B cell (primary cell): ENCODE data around the gene GIMAP1.

ENCODE experiments used
- EZH2 ChIP-seq: IDR thresholded peaks from 2 replicates; pipeline ENCODE4 v1.6.1; 2012; ENCODE audit warnings: borderline replicate concordance, low read depth, mild to moderate bottlenecking, moderate library complexity, low read length; ENCODE audit not compliant: insufficient read depth, poor library complexity, severe bottlenecking
- TF ChIP-seq, protein P1 (sequence below): fragments of 200-600 bp; IDR thresholded peaks from one replicate; pipeline ENCODE4 v1.8.0; 2022; ENCODE audit warnings: antibody characterized with exemption, mild to moderate bottlenecking

DNA sequence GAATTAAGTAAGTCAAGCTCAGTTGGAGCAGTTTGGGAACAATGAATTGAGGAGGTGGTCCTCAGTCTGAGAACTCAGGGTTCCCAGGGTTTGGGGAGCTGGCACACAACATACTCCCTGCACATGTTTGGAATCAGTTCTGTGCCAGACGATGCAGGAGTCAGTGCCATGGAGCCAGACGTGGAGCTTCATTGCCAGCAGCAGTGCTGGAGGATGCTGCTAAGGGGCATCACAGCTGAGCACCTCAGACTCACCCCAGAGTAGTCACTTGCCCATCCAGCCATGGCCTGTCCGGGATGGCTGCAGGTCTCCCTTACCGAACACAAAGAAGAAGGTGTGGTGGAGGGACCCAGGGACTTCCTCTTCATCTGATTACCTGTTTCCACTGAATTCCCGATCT, 28.7 kb downstream of the GIMAP1 start:
- no peak for TF ChIP-seq EZH2
- TF ChIP-seq, protein P1, sequence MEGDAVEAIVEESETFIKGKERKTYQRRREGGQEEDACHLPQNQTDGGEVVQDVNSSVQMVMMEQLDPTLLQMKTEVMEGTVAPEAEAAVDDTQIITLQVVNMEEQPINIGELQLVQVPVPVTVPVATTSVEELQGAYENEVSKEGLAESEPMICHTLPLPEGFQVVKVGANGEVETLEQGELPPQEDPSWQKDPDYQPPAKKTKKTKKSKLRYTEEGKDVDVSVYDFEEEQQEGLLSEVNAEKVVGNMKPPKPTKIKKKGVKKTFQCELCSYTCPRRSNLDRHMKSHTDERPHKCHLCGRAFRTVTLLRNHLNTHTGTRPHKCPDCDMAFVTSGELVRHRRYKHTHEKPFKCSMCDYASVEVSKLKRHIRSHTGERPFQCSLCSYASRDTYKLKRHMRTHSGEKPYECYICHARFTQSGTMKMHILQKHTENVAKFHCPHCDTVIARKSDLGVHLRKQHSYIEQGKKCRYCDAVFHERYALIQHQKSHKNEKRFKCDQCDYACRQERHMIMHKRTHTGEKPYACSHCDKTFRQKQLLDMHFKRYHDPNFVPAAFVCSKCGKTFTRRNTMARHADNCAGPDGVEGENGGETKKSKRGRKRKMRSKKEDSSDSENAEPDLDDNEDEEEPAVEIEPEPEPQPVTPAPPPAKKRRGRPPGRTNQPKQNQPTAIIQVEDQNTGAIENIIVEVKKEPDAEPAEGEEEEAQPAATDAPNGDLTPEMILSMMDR: no peak
